ENCODE results near the gene RARRES2. TPM values are rescaled to one million over a fixed set of nuclear protein-coding genes. Genes with fewer than 3 reads are reported as not detected.
"Not testable (repeated sequence)": the region's sequence is repeated elsewhere in the genome, so short reads cannot be mapped to it uniquely, and the experiment has no call there.

Gene RARRES2
- total and polyA plus RNA-seq, 8 donors = 133 to 233 (median 172) TPM

DNA sequence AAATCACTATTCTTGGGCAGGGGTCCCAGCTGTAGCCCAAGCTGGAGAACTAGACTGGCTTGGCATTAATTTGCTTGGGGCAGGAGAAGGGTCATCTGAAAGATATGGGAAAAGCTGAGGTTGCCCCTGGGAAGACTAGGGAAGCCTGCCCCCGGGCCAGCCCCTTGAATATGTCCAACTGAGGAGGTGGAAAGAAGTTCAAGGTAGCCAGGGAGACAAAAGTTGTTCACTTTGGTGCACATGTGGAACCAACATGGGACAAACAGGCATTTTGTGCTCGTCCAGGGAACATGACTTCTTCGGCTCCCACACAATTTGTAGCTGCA is 19.7 kb downstream of the RARRES2 start:
- DNase-seq (no peak), ATAC-seq (no peak)
- H3K9me3 ChIP-seq = no peaks in the 10 kb centered on the region
- peaks cover 0 to 14% of the 10 kb centered on the region in 2 donors for H3K27me3 ChIP-seq
- peaks cover 0 to under 1% of the 10 kb centered on the region in 2 donors for H3K36me3 ChIP-seq
- H3K4me1 ChIP-seq = peaks cover 27 to 43% of the 10 kb centered on the region in 2 donors
- peak overlapping the region; percentile 13 to 94 for H3K27ac ChIP-seq
- H3K4me3 ChIP-seq = peak overlapping the region in 1 of 2 donors; percentile 57
- TF ChIP-seq, protein P1, sequence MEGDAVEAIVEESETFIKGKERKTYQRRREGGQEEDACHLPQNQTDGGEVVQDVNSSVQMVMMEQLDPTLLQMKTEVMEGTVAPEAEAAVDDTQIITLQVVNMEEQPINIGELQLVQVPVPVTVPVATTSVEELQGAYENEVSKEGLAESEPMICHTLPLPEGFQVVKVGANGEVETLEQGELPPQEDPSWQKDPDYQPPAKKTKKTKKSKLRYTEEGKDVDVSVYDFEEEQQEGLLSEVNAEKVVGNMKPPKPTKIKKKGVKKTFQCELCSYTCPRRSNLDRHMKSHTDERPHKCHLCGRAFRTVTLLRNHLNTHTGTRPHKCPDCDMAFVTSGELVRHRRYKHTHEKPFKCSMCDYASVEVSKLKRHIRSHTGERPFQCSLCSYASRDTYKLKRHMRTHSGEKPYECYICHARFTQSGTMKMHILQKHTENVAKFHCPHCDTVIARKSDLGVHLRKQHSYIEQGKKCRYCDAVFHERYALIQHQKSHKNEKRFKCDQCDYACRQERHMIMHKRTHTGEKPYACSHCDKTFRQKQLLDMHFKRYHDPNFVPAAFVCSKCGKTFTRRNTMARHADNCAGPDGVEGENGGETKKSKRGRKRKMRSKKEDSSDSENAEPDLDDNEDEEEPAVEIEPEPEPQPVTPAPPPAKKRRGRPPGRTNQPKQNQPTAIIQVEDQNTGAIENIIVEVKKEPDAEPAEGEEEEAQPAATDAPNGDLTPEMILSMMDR (IDR thresholded peaks at IDR 0.05) = no peak
- intact Hi-C loops (cut with DNase I) = no loop called here

DNA sequence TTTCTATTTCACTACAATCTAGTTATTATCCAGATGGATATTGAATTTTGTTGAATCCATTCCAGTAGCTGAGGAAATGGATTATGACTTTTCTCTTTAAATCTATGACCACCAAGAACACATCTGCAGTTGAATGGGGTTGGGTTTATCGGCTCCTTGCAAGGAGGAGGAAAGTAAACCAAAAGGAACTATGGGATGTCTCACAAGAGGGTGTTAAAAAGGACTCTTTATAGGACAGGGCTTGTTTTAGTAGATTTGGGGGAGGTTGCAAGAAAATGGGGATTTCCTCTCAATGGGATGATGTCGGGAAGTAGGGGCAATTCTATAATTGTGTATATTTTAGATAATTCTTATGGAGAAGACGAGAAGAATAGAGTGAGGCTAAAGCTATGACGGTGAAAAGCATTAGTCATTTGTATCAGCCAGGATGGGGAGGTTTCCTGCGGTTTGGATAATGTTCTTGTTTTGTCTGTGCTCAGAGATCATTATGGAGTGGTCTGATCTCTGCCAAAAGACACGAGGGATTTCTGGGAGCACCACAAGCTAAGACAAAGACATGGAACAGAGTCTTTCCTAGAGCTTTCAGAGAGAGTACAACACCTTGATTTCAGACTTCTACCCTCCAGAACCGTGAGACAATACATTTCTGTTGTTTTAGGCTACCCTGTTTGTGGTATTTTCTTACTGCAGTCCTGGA is 23.5 kb downstream of the RARRES2 start:
- peaks cover 0 to 6% of the 10 kb centered on the region in 2 donors for H3K27me3 ChIP-seq
- TF ChIP-seq, protein P1 (IDR thresholded peaks at IDR 0.05) = no peak
- intact Hi-C loops (cut with DNase I) = no loop called here
- no peak overlapping the region for H3K4me3 ChIP-seq
- H3K36me3 ChIP-seq = no peaks in the 10 kb centered on the region
- DNase-seq = no peak
- H3K9me3 ChIP-seq = no peaks in the 10 kb centered on the region
- no peak for ATAC-seq
- H3K27ac ChIP-seq = peak overlapping the region in 1 of 2 donors; percentile 65
- H3K4me1 ChIP-seq = peaks cover 9 to 21% of the 10 kb centered on the region in 2 donors

DNA sequence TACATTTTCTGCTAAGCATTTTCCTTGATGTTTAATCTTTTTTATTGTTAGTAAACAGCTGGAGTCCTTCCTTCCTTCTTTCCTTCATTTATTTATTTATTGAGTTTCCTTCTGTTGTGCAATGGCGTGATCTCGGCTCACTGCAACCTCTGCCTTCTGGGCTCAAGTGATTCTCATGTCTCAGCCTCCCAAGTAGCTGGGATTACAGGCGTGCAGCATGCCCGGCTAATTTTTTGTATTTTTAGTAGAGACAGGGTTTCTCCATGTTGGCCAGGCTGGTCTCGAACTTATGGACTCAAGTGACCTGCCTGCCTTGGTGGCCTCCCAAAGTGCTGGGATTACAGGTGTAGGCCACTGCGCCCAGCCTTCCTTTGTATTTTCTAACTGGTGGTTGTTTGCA is 24.4 kb downstream of the RARRES2 start:
- H3K4me3 ChIP-seq; H3K27me3 ChIP-seq; intact Hi-C loops (cut with DNase I); DNase-seq; H3K36me3 ChIP-seq; H3K9me3 ChIP-seq; H3K27ac ChIP-seq; ATAC-seq: not testable (repeated sequence)
- peaks cover 3 to 12% of the 10 kb centered on the region in 2 donors for H3K4me1 ChIP-seq

DNA sequence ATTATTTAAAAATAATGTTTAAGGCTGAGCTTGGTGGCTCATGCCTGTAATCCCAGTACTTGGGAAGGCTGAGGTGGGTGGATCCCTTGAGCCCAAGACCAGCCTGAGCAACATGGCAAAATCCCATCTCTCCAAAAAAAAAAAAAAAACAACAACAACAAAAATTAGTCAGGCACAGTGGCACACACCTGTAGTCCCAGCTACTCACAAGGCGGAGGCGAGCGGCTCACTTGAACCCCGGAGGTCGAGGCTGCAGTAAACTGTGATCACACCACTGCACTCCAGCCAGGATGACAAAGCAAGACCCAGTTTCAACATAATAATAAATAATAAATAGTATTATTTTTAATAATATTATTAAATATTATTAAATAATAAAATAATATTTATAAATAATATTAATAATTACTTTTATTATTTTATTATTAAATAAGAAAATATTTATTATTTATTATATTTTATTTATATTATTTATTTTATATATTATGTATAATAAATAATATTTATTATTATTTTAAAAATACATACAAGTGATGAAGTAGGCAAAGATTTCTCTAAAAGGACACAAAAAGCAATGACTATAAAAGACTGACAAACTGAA is 26.7 kb downstream of the RARRES2 start:
- intact Hi-C loops (cut with DNase I) = no loop called here
- no peaks in the 10 kb centered on the region for H3K36me3 ChIP-seq
- TF ChIP-seq, protein P1 (IDR thresholded peaks at IDR 0.05) = no peak
- H3K27me3 ChIP-seq = no peaks in the 10 kb centered on the region
- no peak for DNase-seq
- no peaks in the 10 kb centered on the region for H3K4me1 ChIP-seq
- H3K4me3 ChIP-seq = no peak overlapping the region
- no peak overlapping the region for H3K27ac ChIP-seq
- no peak for ATAC-seq
- H3K9me3 ChIP-seq = no peaks in the 10 kb centered on the region

DNA sequence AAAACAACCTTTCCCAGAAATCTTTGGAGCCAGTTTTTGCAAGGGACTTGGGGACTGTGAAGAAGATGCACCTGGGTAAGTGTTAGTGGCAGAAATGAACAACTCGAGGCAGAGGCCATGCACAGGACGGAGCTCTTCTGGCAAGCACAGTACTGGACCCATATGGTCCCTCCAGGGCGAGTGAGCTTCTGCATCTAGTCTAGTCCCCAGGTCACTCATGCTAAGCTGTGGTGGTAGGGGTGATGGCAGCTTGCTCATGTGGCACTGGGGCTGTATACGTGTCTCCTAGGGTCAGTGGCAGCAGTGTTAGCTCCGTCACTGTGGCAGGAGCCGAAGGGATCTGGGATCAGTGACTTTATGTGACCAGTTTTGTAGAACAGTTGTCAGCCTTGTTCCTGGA is 27.6 kb downstream of the RARRES2 start:
- Histone ChIP-seq H3K27me3 (no peaks in the 10 kb centered on the region), H3K36me3 (no peaks in the 10 kb centered on the region), H3K4me1 (no peaks in the 10 kb centered on the region), H3K4me3 (no peak overlapping the region), H3K9me3 (no peaks in the 10 kb centered on the region), H3K27ac (no peak overlapping the region)
- ATAC-seq (no peak), DNase-seq (no peak)
- TF ChIP-seq, protein P1 (IDR thresholded peaks at IDR 0.05) = no peak
- intact Hi-C loops (cut with DNase I) = no loop called here
